ENCODE data around the gene PDZRN4. TPM values are rescaled to one million over a fixed set of nuclear protein-coding genes. Genes with fewer than 3 reads are reported as not detected.
"Not testable (repeated sequence)": the region's sequence is repeated elsewhere in the genome, so short reads cannot be mapped to it uniquely, and the experiment has no call there.

The PDZRN4 gene
- under 1 TPM; 0.28 to 0.74 (median 0.42) TPM for total RNA-seq
- 0.48 TPM for polyA plus RNA-seq
- long read RNA-seq, donor 1 = 0 reads
- long read RNA-seq, donor 2 = 0 reads
- long read RNA-seq, donor 3 = 0 reads
- long read RNA-seq, donor 4 = 0 reads

DNA sequence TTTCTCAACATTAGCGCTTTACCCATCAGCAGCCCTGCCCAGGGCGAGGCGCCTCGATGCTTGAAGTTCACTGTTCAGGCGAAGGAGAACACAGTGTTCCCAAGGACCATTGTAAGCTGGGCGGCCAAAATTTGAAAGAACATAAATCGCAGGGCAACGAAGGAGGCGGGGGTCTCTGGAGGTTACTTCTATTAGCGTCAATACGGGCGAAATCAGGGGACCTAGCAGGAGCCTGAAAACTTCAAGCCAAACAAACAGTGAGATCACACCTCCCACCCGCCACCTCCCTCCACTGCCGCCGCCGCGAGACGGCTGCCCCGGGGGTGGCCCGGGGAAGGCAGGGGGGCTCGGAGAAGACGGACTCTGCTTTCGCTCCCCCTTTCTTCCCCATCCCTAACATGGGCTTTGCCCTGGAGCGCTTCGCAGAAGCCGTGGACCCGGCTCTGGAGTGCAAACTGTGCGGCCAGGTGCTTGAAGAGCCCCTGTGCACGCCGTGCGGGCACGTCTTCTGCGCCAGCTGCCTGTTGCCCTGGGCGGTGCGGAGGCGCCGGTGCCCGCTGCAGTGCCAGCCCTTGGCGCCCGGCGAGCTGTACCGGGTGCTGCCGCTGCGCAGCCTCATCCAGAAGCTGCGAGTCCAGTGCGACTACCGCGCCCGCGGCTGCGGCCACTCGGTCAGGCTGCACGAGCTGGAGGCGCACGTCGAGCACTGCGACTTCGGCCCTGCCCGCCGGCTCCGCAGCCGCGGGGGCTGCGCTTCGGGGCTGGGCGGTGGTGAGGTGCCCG lies at the start of gene PDZRN4:
Gene PDZRN4, plus strand, starts transcription at position 263 of the 783 bp plus-strand sequence.
- H3K9me3 ChIP-seq (ENCODE audit: control insufficient read depth, low read length) = no peaks in the 10 kb centered on the region
- intact Hi-C loops (cut with DNase I) = no loop called here
- WGBS = 4% methylated on average over 67 of the region's 67 CpGs
- no peak within 1 kb of the TSS for H3K27ac ChIP-seq (ENCODE audit: low read length)
- no peaks in the 10 kb centered on the region for H3K27me3 ChIP-seq (ENCODE audit: control insufficient read depth, insufficient read depth)
- no peaks in the 10 kb centered on the region for H3K4me1 ChIP-seq (ENCODE audit: control insufficient read depth, insufficient read depth, low read length)
- ATAC-seq (peak; percentile 65 to 75), DNase-seq (peak; percentile 33 to 80 (median 67))
- H3K4me3 ChIP-seq (ENCODE audit: low read length) = peak within 1 kb of the TSS; percentile 38

DNA sequence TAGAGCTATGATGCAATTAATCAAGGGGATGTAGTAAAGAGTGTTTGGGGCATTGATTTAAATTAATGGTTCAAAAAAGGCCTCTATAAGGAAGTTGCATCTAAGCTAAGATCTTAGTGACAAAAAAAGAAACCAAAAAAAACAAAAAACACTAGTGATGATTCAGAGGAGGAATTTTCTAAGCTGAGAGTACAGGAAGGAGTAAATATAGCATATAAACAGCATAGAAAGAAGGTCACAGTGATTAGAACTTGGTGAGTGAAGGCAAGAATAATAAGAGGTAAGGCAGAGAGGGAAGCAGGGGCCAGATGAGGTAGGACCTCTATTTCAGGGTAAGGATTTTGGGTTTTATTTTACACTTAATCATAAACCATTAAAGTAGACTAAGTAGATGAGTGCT lies 48.0 kb upstream of the PDZRN4 start:
- H3K4me1 ChIP-seq (ENCODE audit: control insufficient read depth, insufficient read depth, low read length) = no peaks in the 10 kb centered on the region
- intact Hi-C loops (cut with DNase I) = no loop called here
- H3K27ac ChIP-seq (ENCODE audit: low read length) = no peak overlapping the region
- H3K4me3 ChIP-seq (ENCODE audit: low read length) = no peak overlapping the region
- no peaks in the 10 kb centered on the region for H3K27me3 ChIP-seq (ENCODE audit: control insufficient read depth, insufficient read depth)
- no peaks in the 10 kb centered on the region for H3K9me3 ChIP-seq (ENCODE audit: control insufficient read depth, low read length)
- DNase-seq (no peak), ATAC-seq (no peak)

GRCh38 chr12:41141104-41141503 lies 47.0 kb upstream of the PDZRN4 start:
- WGBS = 60% methylated on average over 2 of the region's 2 CpGs
- DNase-seq = no peak
- no peak overlapping the region for H3K27ac ChIP-seq (ENCODE audit: low read length)
- no peaks in the 10 kb centered on the region for H3K4me1 ChIP-seq (ENCODE audit: control insufficient read depth, insufficient read depth, low read length)
- ATAC-seq = no peak
- intact Hi-C loops (cut with DNase I) = no loop called here
- H3K27me3 ChIP-seq (ENCODE audit: control insufficient read depth, insufficient read depth) = no peaks in the 10 kb centered on the region
- H3K4me3 ChIP-seq (ENCODE audit: low read length) = no peak overlapping the region
- H3K9me3 ChIP-seq (ENCODE audit: control insufficient read depth, low read length) = no peaks in the 10 kb centered on the region

- no peaks in the 10 kb centered on the region for H3K4me1 ChIP-seq (ENCODE audit: control insufficient read depth, insufficient read depth, low read length)
- H3K27me3 ChIP-seq (ENCODE audit: control insufficient read depth, insufficient read depth) = no peaks in the 10 kb centered on the region
- ATAC-seq (no peak), DNase-seq (no peak)
- no peak overlapping the region for H3K27ac ChIP-seq (ENCODE audit: low read length)
- intact Hi-C loops (cut with DNase I) = no loop called here
- no peak overlapping the region for H3K4me3 ChIP-seq (ENCODE audit: low read length)
- 97% methylated on average over 1 of the region's 1 CpG for WGBS
- H3K9me3 ChIP-seq (ENCODE audit: control insufficient read depth, low read length) = no peaks in the 10 kb centered on the region
These were observed 45.7 kb upstream of the PDZRN4 start for GRCh38 chr12:41142376-41142775.

GRCh38 chr12:41151793-41152192 lies 36.3 kb upstream of the PDZRN4 start:
- ATAC-seq (no peak), DNase-seq (no peak)
- Histone ChIP-seq H3K27me3 (ENCODE audit: control insufficient read depth, insufficient read depth) (no peaks in the 10 kb centered on the region), H3K4me1 (ENCODE audit: control insufficient read depth, insufficient read depth, low read length) (peaks cover 1% of the 10 kb centered on the region), H3K4me3 (ENCODE audit: low read length) (no peak overlapping the region), H3K27ac (ENCODE audit: low read length) (no peak overlapping the region), H3K9me3 (ENCODE audit: control insufficient read depth, low read length) (no peaks in the 10 kb centered on the region)
- intact Hi-C loops (cut with DNase I) = no loop called here
- WGBS = 63% methylated on average over 3 of the region's 3 CpGs

GRCh38 chr12:41162461-41162860 lies 25.7 kb upstream of the PDZRN4 start:
- no peaks in the 10 kb centered on the region for H3K9me3 ChIP-seq (ENCODE audit: control insufficient read depth, low read length)
- no peak overlapping the region for H3K27ac ChIP-seq (ENCODE audit: low read length)
- ATAC-seq = no peak
- DNase-seq = no peak
- intact Hi-C loops (cut with DNase I) = no loop called here
- no peaks in the 10 kb centered on the region for H3K4me1 ChIP-seq (ENCODE audit: control insufficient read depth, insufficient read depth, low read length)
- no peaks in the 10 kb centered on the region for H3K27me3 ChIP-seq (ENCODE audit: control insufficient read depth, insufficient read depth)
- 45% methylated on average over 5 of the region's 5 CpGs for WGBS
- H3K4me3 ChIP-seq (ENCODE audit: low read length) = no peak overlapping the region

- WGBS = 79% methylated on average over 1 of the region's 1 CpG
- ATAC-seq = no peak
- H3K27ac ChIP-seq (ENCODE audit: low read length) = no peak overlapping the region
- no peaks in the 10 kb centered on the region for H3K9me3 ChIP-seq (ENCODE audit: control insufficient read depth, low read length)
- no peak for DNase-seq
- no peak overlapping the region for H3K4me3 ChIP-seq (ENCODE audit: low read length)
- H3K27me3 ChIP-seq (ENCODE audit: control insufficient read depth, insufficient read depth) = no peaks in the 10 kb centered on the region
- H3K4me1 ChIP-seq (ENCODE audit: control insufficient read depth, insufficient read depth, low read length) = no peaks in the 10 kb centered on the region
- intact Hi-C loops (cut with DNase I) = no loop called here
These were observed 20.4 kb upstream of the PDZRN4 start for GRCh38 chr12:41167701-41168100.

GRCh38 chr12:41174602-41175001 lies 13.5 kb upstream of the PDZRN4 start:
- ATAC-seq = no peak
- H3K4me3 ChIP-seq (ENCODE audit: low read length) = no peak overlapping the region
- H3K4me1 ChIP-seq (ENCODE audit: control insufficient read depth, insufficient read depth, low read length) = no peaks in the 10 kb centered on the region
- 43% methylated on average over 2 of the region's 2 CpGs for WGBS
- H3K27ac ChIP-seq (ENCODE audit: low read length) = no peak overlapping the region
- H3K9me3 ChIP-seq (ENCODE audit: control insufficient read depth, low read length) = no peaks in the 10 kb centered on the region
- intact Hi-C loops (cut with DNase I) = no loop called here
- DNase-seq = no peak
- H3K27me3 ChIP-seq (ENCODE audit: control insufficient read depth, insufficient read depth) = no peaks in the 10 kb centered on the region

- H3K4me1 ChIP-seq (ENCODE audit: control insufficient read depth, insufficient read depth, low read length); H3K4me3 ChIP-seq (ENCODE audit: low read length); H3K27ac ChIP-seq (ENCODE audit: low read length); DNase-seq; H3K9me3 ChIP-seq (ENCODE audit: control insufficient read depth, low read length); intact Hi-C loops (cut with DNase I); H3K27me3 ChIP-seq (ENCODE audit: control insufficient read depth, insufficient read depth); ATAC-seq: not testable (repeated sequence)
- 91% methylated on average over 1 of the region's 1 CpG for WGBS
These were observed 8.6 kb upstream of the PDZRN4 start for GRCh38 chr12:41179507-41179906.

DNA sequence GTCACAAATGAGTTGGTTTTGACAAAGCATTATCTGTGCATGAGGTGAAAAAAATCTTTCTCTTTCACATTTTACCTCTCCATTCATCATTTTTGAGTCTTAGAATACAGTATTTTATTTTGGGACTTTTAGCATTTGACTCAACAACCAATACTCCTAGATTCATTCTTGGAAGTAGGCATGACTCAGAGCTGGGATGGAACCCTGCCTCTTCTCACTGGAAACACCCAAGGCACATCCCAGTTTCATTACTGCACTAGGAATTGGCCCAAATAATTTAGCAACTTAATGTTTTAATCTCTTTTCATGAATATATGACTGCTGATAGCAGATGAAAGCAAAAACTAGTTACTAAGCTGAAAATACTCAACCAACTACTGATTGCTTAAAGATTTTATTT lies 3.3 kb upstream of the PDZRN4 start:
- ATAC-seq = peak; percentile 47 to 55

GRCh38 chr12:41186026-41186425 lies 2.1 kb upstream of the PDZRN4 start:
- 38% methylated on average over 3 of the region's 3 CpGs for WGBS
- H3K4me1 ChIP-seq (ENCODE audit: control insufficient read depth, insufficient read depth, low read length) = no peaks in the 10 kb centered on the region
- no peak overlapping the region for H3K27ac ChIP-seq (ENCODE audit: low read length)
- peak in 1 of 2 donors; percentile 22 for ATAC-seq
- DNase-seq = no peak
- no peaks in the 10 kb centered on the region for H3K27me3 ChIP-seq (ENCODE audit: control insufficient read depth, insufficient read depth)
- intact Hi-C loops (cut with DNase I) = no loop called here
- no peaks in the 10 kb centered on the region for H3K9me3 ChIP-seq (ENCODE audit: control insufficient read depth, low read length)
- no peak overlapping the region for H3K4me3 ChIP-seq (ENCODE audit: low read length)

More for the DNA sequence above, 3.3 kb upstream of the PDZRN4 start:
- intact Hi-C loops (cut with DNase I) = no loop called here
- Histone ChIP-seq H3K4me1 (ENCODE audit: control insufficient read depth, insufficient read depth, low read length) (no peaks in the 10 kb centered on the region), H3K4me3 (ENCODE audit: low read length) (no peak overlapping the region), H3K9me3 (ENCODE audit: control insufficient read depth, low read length) (no peaks in the 10 kb centered on the region), H3K27ac (ENCODE audit: low read length) (no peak overlapping the region), H3K27me3 (ENCODE audit: control insufficient read depth, insufficient read depth) (no peaks in the 10 kb centered on the region)
- DNase-seq = peak in 1 of 3 donors; percentile 28
